T-helper 2 cell treated with Interferon-gamma antibody and Interleukin-4, amounts not matched to agents 100 ng/mL and 5 ng/mL, for 36 hours (primary cell): ENCODE data around the gene PCDH10. TPM values are rescaled to one million over a fixed set of nuclear protein-coding genes. Genes with fewer than 3 reads are reported as not detected.

Experiments
- intact Hi-C: fragments of 100-400 bp; cut with micrococcal nuclease; formaldehyde crosslinking; loops from one replicate; pipeline ENCODE4 v1.15.1; 2023
- total RNA-seq: library from RNA; stranded (reverse); gene quantifications from 2 replicates; pipeline ENCODE4 v1.2.3, GENCODE V29; 2022

PCDH10 gene
- total RNA-seq: not detected in 2 replicates

- intact Hi-C loops: no loop called here
Measured at GRCh38 chr4:133148690-133149363, at the start of gene PCDH10. Gene PCDH10, plus strand, starts transcription at chr4:133149294. Its CDS starts 847 bp downstream, at chr4:133150141.

- intact Hi-C loops: no loop called here
Measured at GRCh38 chr4:133102043-133102442, 47.1 kb upstream of the PCDH10 start.

- intact Hi-C loops: no loop called here
Measured at GRCh38 chr4:133102612-133103409, 46.3 kb upstream of the PCDH10 start.

- intact Hi-C loops: no loop called here
Measured at GRCh38 chr4:133112641-133113040, 36.5 kb upstream of the PCDH10 start.

GRCh38 chr4:133124746-133125145, 24.3 kb upstream of the PCDH10 start:
- intact Hi-C loops: no loop called here

- intact Hi-C loops: no loop called here
Measured at GRCh38 chr4:133127500-133127899, 21.6 kb upstream of the PCDH10 start.

- intact Hi-C loops: no loop called here
Measured at GRCh38 chr4:133129237-133129636, 19.9 kb upstream of the PCDH10 start.

- intact Hi-C loops: no loop called here
Measured at GRCh38 chr4:133130171-133130570, 18.9 kb upstream of the PCDH10 start.

GRCh38 chr4:133131829-133132460, 17.1 kb upstream of the PCDH10 start:
- intact Hi-C loops: no loop called here

- intact Hi-C loops: no loop called here
Measured at GRCh38 chr4:133136833-133137232, 12.3 kb upstream of the PCDH10 start.

- intact Hi-C loops: no loop called here
Measured at GRCh38 chr4:133137571-133137970, 11.5 kb upstream of the PCDH10 start.

- intact Hi-C loops: no loop called here
Measured at GRCh38 chr4:133143775-133144430, 5.2 kb upstream of the PCDH10 start.

- intact Hi-C loops: no loop called here
Measured at GRCh38 chr4:133145241-133145640, 3.9 kb upstream of the PCDH10 start.

GRCh38 chr4:133145758-133146573, 3.1 kb upstream of the PCDH10 start:
- intact Hi-C loops: no loop called here

GRCh38 chr4:133146574-133147241, 2.4 kb upstream of the PCDH10 start:
- intact Hi-C loops: no loop called here

- intact Hi-C loops: no loop called here
Measured at GRCh38 chr4:133147286-133147821, 1.7 kb upstream of the PCDH10 start.

GRCh38 chr4:133147921-133148689, 989 bp upstream of the PCDH10 start:
- intact Hi-C loops: no loop called here

GRCh38 chr4:133149364-133149695, 236 bp downstream of the PCDH10 start:
- intact Hi-C loops: no loop called here

GRCh38 chr4:133149932-133150471, 908 bp downstream of the PCDH10 start:
- intact Hi-C loops: no loop called here
